Pancreas (tissue), 10 donors: ENCODE data around the gene LCN1. TPM values are rescaled to one million over a fixed set of nuclear protein-coding genes. Genes with fewer than 3 reads are reported as not detected.

ENCODE experiments used
- ATAC-seq, 4 donors: fragments of 200-7000 bp; cut with Tn5 transposase; one replicate each; pipeline versions ENCODE4 v1.8.0 to v1.9.1; 2020; ENCODE audit warnings: mild to moderate bottlenecking in 4 of 4, moderate library complexity in 4 of 4
- DNase-seq, 6 donors: peaks; one replicate each; pipeline ENCODE4 v3.0.0-alpha.2; 2020
- FAIRE-seq: peaks from 2 replicates; lab custom pipeline; 2012; peaks lifted over from hg19 to GRCh38; lab: Jason Lieb, UNC
- H3K27ac ChIP-seq, 4 donors: fragments of 200-600 bp; sonication (generic); 1 replicate in 3 of 4; 2 replicates in 1 of 4; pipeline versions ENCODE4 v1.5.0 to v1.8.0; 2020
- H3K27me3 ChIP-seq, 4 donors: fragments of 200-600 bp; one replicate each; pipeline ENCODE4 v1.8.0; 2021
- H3K36me3 ChIP-seq, 3 donors: fragments of 200-600 bp; sonication (generic) in 1 of 3; one replicate each; pipeline versions ENCODE4 v1.5.0 to v1.8.0; 2020 to 2021
- H3K4me1 ChIP-seq, 3 donors: fragments of 200-600 bp; one replicate each; pipeline ENCODE4 v1.8.0; 2021
- H3K4me3 ChIP-seq, 4 donors: fragments of 200-600 bp; sonication (generic) in 2 of 4; one replicate each; pipeline versions ENCODE4 v1.5.0 to v1.8.0; 2020 to 2021
- H3K9me3 ChIP-seq, 4 donors: fragments of 200-600 bp; one replicate each; pipeline ENCODE4 v1.8.0; 2021
- CTCF ChIP-seq, 4 donors: fragments of 200-600 bp; sonication (generic) in 3 of 4; IDR thresholded peaks; one replicate each; pipeline versions ENCODE4 v1.5.0 to v1.8.0; 2021; ENCODE audit warnings: antibody characterized with exemption in 4 of 4
- WGBS, 2 donors: extraction: QIAGEN DNeasy Blood & Tissue Kit; methylation state at CpG; one replicate each; pipeline ENCODE4 v1.1.7; 2013; 5-methylcytosine and 5-hydroxymethylcytosine counted together
- intact Hi-C, 3 donors: fragments of 100-400 bp; cut with DNase I; formaldehyde crosslinking; loops; one replicate each; pipeline versions ENCODE4 v1.11.1 to v1.14.2; 2022
- polyA plus RNA-seq, 2 donors: library from polyadenylated mRNA; stranded (reverse); fragments of 200-250 nt; gene quantifications; one replicate each; pipeline ENCODE4 v1.2.3, GENCODE V29; 2013
- total RNA-seq, 6 donors: library from RNA; stranded (reverse); fragmentation: NEBNext Ultra II Directional in 4 of 6; extraction: Animal tissue kit (Norgen Biotek cat#: 25700) in 4 of 6; gene quantifications; one replicate each; pipeline versions ENCODE4 v1.2.1 to v1.2.4, GENCODE V29; 2021 to 2023
- donor health status: healthy with polysubstance abuse.
- donor health status: DM: no; HTN: no; CAD: no; lungs with moderate emphysema.
- donor health status: DM: no; HTN: no; CAD: no.
- donor health status: control.
- donor health status: control.
- donor health status: Bipolar disorder and iron deficiency.
- donor health status: DM: yes; HTN: yes; CAD: no.
- donor health status: DM: no; HTN: no; CAD: no.
- donor health status: DM: no; HTN: no; CAD: no.
- donor health status: DM: yes; HTN: yes; CAD: no.

Gene LCN1
- total and polyA plus RNA-seq, 8 donors, result not detected

GRCh38 chr9:135490980-135491464 is 30.2 kb upstream of the LCN1 start:
- FAIRE-seq, result no peak

GRCh38 chr9:135491764-135492163 is 29.5 kb upstream of the LCN1 start:
- no peak for FAIRE-seq
- intact Hi-C loops, result no loop called here
- no peak for ATAC-seq
- WGBS, 2 donors, result 58 to 66% methylated on average over 4 of the region's 4 CpGs
- H3K4me1 ChIP-seq, result no peaks in the 10 kb centered on the region
- no peak for TF ChIP-seq CTCF (IDR thresholded peaks at IDR 0.05)
- peaks cover 0 to 18% (median 0%) of the 10 kb centered on the region in 3 donors for H3K36me3 ChIP-seq
- no peaks in the 10 kb centered on the region for H3K9me3 ChIP-seq
- no peak overlapping the region for H3K27ac ChIP-seq
- DNase-seq, result peak in 1 of 6 donors; percentile 2
- no peaks in the 10 kb centered on the region for H3K27me3 ChIP-seq
- H3K4me3 ChIP-seq, result no peak overlapping the region

More at GRCh38 chr9:135490980-135491464, 30.2 kb upstream of the LCN1 start:
- H3K9me3 ChIP-seq, result no peaks in the 10 kb centered on the region
- H3K27ac ChIP-seq, result no peak overlapping the region
- no peaks in the 10 kb centered on the region for H3K4me1 ChIP-seq
- 86 to 88% methylated on average over 18 of the region's 18 CpGs for WGBS, 2 donors
- H3K4me3 ChIP-seq, result no peak overlapping the region
- peak in 2 of 6 donors; percentile 33 to 52 for DNase-seq
- intact Hi-C loops, result no loop called here
- no peak for TF ChIP-seq CTCF (IDR thresholded peaks at IDR 0.05)
- no peak for ATAC-seq
- no peaks in the 10 kb centered on the region for H3K27me3 ChIP-seq
- H3K36me3 ChIP-seq, result peaks cover 0 to 23% (median 3%) of the 10 kb centered on the region in 3 donors

GRCh38 chr9:135492886-135493669 is 28.2 kb upstream of the LCN1 start:
- no peak for TF ChIP-seq CTCF (IDR thresholded peaks at IDR 0.05)
- no peak overlapping the region for H3K4me3 ChIP-seq
- no peaks in the 10 kb centered on the region for H3K27me3 ChIP-seq
- H3K4me1 ChIP-seq, result no peaks in the 10 kb centered on the region
- DNase-seq (peak in 2 of 6 donors; percentile 32 to 40), FAIRE-seq (no peak), ATAC-seq (no peak)
- H3K27ac ChIP-seq, result no peak overlapping the region
- intact Hi-C loops, result no loop called here
- WGBS, 2 donors, result 94 to 96% methylated on average over 27 of the region's 27 CpGs
- peaks cover 0 to 6% (median 0%) of the 10 kb centered on the region in 3 donors for H3K36me3 ChIP-seq
- H3K9me3 ChIP-seq, result no peaks in the 10 kb centered on the region

GRCh38 chr9:135494791-135495559 is 26.3 kb upstream of the LCN1 start:
- WGBS, 2 donors, result 80 to 86% methylated on average over 30 of the region's 30 CpGs
- FAIRE-seq, result no peak
- H3K27ac ChIP-seq, result no peak overlapping the region

More at GRCh38 chr9:135494791-135495559, 26.3 kb upstream of the LCN1 start:
- H3K36me3 ChIP-seq, result no peaks in the 10 kb centered on the region
- no peaks in the 10 kb centered on the region for H3K9me3 ChIP-seq
- intact Hi-C loops, result no loop called here
- ATAC-seq (no peak), DNase-seq (peak in 2 of 6 donors; percentile 7 to 47)
- no peaks in the 10 kb centered on the region for H3K27me3 ChIP-seq
- no peak overlapping the region for H3K4me3 ChIP-seq
- H3K4me1 ChIP-seq, result peaks cover 0 to 3% (median 2%) of the 10 kb centered on the region in 3 donors
- no peak for TF ChIP-seq CTCF (IDR thresholded peaks at IDR 0.05)
